ENCODE results near the gene POLDIP3.
"Not testable (repeated sequence)": the region's sequence is repeated elsewhere in the genome, so short reads cannot be mapped to it uniquely, and the experiment has no call there.

POLDIP3 gene

GRCh38 chr22:42560781-42561180 is 53.9 kb downstream of the POLDIP3 start:
- no peak for DNase-seq (ENCODE audit: low read depth in 3 of 3, low spot score in 1 of 3)

GRCh38 chr22:42560381-42560780 is 54.3 kb downstream of the POLDIP3 start:
- no peak for DNase-seq (ENCODE audit: low read depth in 3 of 3, low spot score in 1 of 3)

GRCh38 chr22:42553475-42554361 is 61.0 kb downstream of the POLDIP3 start, which contains the start of gene SERHL2:
TSS of gene SERHL2 (plus strand) at chr22:42553956. CDS start at chr22:42554021, 65 bp downstream.
- DNase-seq (ENCODE audit: low read depth in 3 of 3, low spot score in 1 of 3): peak; percentile 58 to 73 (median 70)

GRCh38 chr22:42552294-42552647 is 62.4 kb downstream of the POLDIP3 start:
- not testable (repeated sequence) for DNase-seq (ENCODE audit: low read depth in 3 of 3, low spot score in 1 of 3)

DNA sequence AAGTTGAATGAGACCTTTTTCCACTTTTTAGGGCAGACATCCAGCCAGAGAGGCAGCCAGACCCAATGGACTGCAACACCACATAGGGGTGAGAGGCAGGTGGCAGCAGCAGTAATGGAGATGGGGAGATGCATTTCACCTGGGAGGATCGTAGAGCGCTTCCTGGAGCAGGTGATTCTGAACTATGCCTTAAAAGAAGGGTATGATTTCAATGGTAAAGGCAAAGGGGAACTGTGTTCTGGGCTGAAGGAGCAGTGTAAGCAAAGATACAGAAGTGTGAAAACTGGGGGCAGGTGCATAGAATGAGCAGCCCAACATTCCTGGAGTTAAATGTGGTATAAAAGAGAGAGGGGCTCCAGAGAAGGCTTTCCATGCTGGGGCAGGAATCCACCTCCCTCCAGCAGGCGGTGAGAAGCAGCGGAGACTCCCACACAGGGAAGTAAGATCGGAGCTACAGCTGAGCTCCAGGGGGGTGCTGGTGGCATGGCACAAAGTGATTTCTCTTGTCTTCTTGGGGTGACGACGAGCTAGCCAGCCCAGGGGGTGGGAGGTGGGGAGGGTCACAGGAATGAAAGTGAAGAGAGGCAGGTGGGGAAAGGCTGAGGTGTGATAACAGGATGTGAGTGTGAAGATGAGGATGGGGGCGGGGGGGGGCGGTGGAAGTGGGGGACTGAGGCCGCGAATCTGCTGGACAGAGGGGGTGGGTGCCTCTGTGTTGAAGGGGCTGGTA is 65.2 kb downstream of the POLDIP3 start:
- DNase-seq (ENCODE audit: low read depth in 3 of 3, low spot score in 1 of 3): no peak

- no peak for DNase-seq (ENCODE audit: low read depth in 3 of 3, low spot score in 1 of 3)
Measured at GRCh38 chr22:42548597-42549330, 65.9 kb downstream of the POLDIP3 start.

- DNase-seq (ENCODE audit: low read depth in 3 of 3, low spot score in 1 of 3): not testable (repeated sequence)
Measured at GRCh38 chr22:42548126-42548525, 66.6 kb downstream of the POLDIP3 start.

GRCh38 chr22:42547562-42547961 is 67.1 kb downstream of the POLDIP3 start:
- DNase-seq (ENCODE audit: low read depth in 3 of 3, low spot score in 1 of 3): no peak

DNA sequence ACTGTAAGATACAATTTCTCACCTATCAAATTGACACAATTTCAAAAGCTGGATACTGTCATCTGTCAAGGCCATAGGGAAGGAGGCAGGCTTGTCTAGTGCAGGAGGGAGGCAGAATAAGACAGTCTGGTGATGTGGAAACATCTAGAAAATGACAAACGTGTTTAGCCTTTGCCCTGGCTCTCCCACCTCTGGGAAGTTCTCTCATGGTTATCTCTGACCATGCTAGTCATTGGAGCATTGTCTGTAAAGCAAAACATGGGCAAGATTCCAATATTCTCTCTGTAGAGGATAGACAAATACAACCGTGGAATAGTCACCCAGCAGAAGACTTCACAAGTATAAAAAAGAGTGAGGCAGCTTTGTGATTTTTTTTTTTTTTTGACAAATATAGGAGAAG is 70.0 kb downstream of the POLDIP3 start:
- DNase-seq (ENCODE audit: low read depth in 3 of 3, low spot score in 1 of 3): no peak

DNA sequence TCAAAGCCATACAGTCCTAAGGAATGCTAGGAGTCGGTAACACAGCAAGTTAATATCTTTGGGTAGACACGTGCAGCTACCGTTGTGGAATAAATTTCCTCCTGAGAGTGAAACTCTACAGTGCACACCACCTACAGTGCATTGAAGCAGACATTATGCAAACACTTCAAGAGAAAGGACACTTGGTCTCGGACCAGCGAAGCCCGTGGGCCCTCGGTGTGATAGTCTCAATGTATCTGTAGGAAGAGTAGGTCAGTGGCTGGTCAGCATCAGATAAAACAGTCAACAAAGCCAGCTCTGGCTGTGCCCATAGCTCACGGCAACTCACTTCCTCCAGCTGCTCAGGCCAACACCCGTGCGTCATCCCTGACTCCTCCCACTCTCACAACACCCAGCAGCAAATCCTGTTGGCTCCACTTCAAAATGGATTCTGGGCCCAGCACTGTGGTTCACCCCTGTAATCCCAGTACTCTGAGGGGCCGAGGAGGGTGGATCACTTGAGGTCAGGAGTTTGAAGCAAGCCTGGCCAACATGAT is 75.4 kb downstream of the POLDIP3 start:
- DNase-seq (ENCODE audit: low read depth in 3 of 3, low spot score in 1 of 3): not testable (repeated sequence)

GRCh38 chr22:42537199-42537831 is 77.4 kb downstream of the POLDIP3 start:
- not testable (repeated sequence) for DNase-seq (ENCODE audit: low read depth in 3 of 3, low spot score in 1 of 3)

DNA sequence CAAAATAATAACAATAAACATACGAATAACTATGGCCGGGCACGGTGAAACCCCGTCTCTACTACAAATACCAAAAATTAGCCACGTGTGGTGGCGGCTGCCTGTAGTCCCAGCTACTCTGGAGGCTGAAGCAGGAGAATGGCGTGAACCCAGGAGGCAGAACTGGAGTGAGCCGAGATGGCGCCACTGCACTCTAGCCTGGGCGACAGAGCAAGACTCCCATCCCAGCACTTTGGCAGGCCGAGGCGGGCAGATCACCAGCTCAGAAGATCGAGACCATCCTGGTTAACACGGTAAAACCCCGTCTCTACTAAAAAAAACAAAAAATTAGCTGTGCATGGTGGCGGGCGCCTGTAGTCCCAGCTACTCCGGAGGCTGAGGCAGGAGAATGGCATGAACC is 78.0 kb downstream of the POLDIP3 start:
- not testable (repeated sequence) for DNase-seq (ENCODE audit: low read depth in 3 of 3, low spot score in 1 of 3)

GRCh38 chr22:42536166-42536565 is 78.5 kb downstream of the POLDIP3 start:
- DNase-seq (ENCODE audit: low read depth in 3 of 3, low spot score in 1 of 3): no peak

DNA sequence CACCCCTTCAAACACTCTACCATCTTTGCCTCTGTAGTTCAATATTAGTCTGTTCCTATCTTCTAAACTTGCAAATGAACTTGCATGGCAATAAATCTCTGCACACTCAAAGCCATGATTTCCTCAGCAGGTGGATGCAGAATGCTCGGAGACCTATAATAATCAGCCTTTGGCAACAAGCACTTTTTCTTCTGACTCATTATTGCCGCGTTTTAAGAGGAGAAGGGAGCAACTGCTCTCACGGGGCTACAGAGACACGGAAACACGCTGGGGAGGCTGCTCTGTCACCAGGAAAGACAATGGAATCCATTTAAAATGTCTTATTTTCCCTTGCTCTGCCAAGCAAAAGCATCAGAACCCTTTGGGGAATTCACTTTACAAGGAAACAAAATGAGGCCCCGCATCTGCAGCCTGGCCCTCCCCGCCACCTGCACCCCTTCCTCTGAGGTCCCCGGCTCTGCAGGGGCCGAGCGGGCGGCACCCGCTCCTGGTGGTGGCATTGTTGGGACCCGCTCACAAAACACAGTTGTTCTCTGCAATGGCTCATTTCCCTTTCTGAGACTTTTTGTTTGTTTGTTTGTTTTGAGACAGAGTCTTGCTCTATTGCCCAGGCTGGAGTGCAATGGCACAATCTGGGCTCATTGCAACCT is 79.5 kb downstream of the POLDIP3 start:
- not testable (repeated sequence) for DNase-seq (ENCODE audit: low read depth in 3 of 3, low spot score in 1 of 3)

Measured in stimulated activated CD4-positive, alpha-beta T cell treated with anti-CD3 and anti-CD28 coated beads, TNF-alpha, amount 100 ng/mL, for 1 hour (primary cell).